HepG2 (cell line): ENCODE results near the gene SLC13A3. TPM values are rescaled to one million over a fixed set of nuclear protein-coding genes. Genes with fewer than 3 reads are reported as not detected.

Experiments used
- ARHGAP35 ChIP-seq: sonication (generic); formaldehyde crosslinking; IDR thresholded peaks from 2 replicates; pipeline ENCODE4 v1.9.0; 2022; ENCODE audit warnings: mild to moderate bottlenecking, inconsistent platforms, moderate library complexity, missing genetic modification reagents, borderline replicate concordance
- ARNT2 ChIP-seq: sonication (generic); formaldehyde crosslinking; IDR thresholded peaks from 2 replicates; pipeline ENCODE4 v1.8.0; 2022; ENCODE audit warnings: mild to moderate bottlenecking, low read depth, missing genetic modification reagents, moderate library complexity
- DMAP1 ChIP-seq: IDR thresholded peaks from 2 replicates; pipeline ENCODE4 v1.6.1; 2016
- HCFC1 ChIP-seq: fragments of 150-350 bp; IDR thresholded peaks from 2 replicates; pipeline ENCODE4 v1.6.1; 2014; ENCODE audit warnings: low read depth, low read length
- KMT2A ChIP-seq: sonication (generic); formaldehyde crosslinking; IDR thresholded peaks from 2 replicates; pipeline ENCODE4 v1.4.0; 2020; ENCODE audit warnings: missing genetic modification reagents
- MBD4 ChIP-seq: IDR thresholded peaks from 2 replicates; pipeline ENCODE4 v1.6.1; 2012; ENCODE audit warnings: low read length, inconsistent platforms, borderline replicate concordance
- MED13 ChIP-seq: sonication (generic); formaldehyde crosslinking; IDR thresholded peaks from 2 replicates; pipeline ENCODE4 v1.5.0; 2020; ENCODE audit warnings: missing genetic modification reagents
- NR3C1 ChIP-seq: sonication (generic); formaldehyde crosslinking; IDR thresholded peaks from 2 replicates; pipeline ENCODE4 v1.4.0; 2020; ENCODE audit warnings: missing genetic modification reagents
- PPARG ChIP-seq: conservative IDR thresholded peaks from 2 replicates; pipeline ENCODE4 v1.6.1; 2016; ENCODE audit warnings: missing biosample characterization, missing genetic modification reagents
- RELA ChIP-seq: sonication (generic); formaldehyde crosslinking; IDR thresholded peaks from 2 replicates; pipeline ENCODE4 v1.4.0; 2020; ENCODE audit warnings: missing genetic modification reagents
- SRSF4 ChIP-seq: fragments of 200-400 bp; formaldehyde crosslinking; IDR thresholded peaks from one replicate; pipeline ENCODE4 v1.6.1; 2018; ENCODE audit warnings: mild to moderate bottlenecking, low read depth, low read length, moderate library complexity; ENCODE audit not compliant: poor library complexity, severe bottlenecking
- TBX3 ChIP-seq: fragments of 450-650 bp; IDR thresholded peaks from 2 replicates; pipeline ENCODE4 v1.6.1; 2017; ENCODE audit warnings: antibody characterized with exemption, mild to moderate bottlenecking, inconsistent platforms, borderline replicate concordance
- TFE3 ChIP-seq: IDR thresholded peaks from 2 replicates; pipeline ENCODE4 v1.6.1; 2016
- TRAFD1 ChIP-seq: sonication (generic); formaldehyde crosslinking; IDR thresholded peaks from 2 replicates; pipeline ENCODE4 v1.5.1; 2020; ENCODE audit warnings: missing genetic modification reagents, mild to moderate bottlenecking, borderline replicate concordance
- YEATS2 ChIP-seq: sonication (generic); formaldehyde crosslinking; IDR thresholded peaks from 2 replicates; pipeline ENCODE4 v1.4.0; 2020; ENCODE audit warnings: missing genetic modification reagents, borderline replicate concordance
- ZC3H13 ChIP-seq: sonication (generic); formaldehyde crosslinking; IDR thresholded peaks from 2 replicates; pipeline ENCODE4 v1.8.1; 2023; ENCODE audit warnings: mild to moderate bottlenecking, missing genetic modification reagents, moderate library complexity
- ZFP36 ChIP-seq: fragments of 150-350 bp; IDR thresholded peaks from 2 replicates; pipeline ENCODE4 v1.6.1; 2018; ENCODE audit warnings: borderline replicate concordance, low read length, low read depth; ENCODE audit not compliant: partially characterized antibody
- ZNF276 ChIP-seq: sonication (generic); formaldehyde crosslinking; IDR thresholded peaks from 2 replicates; pipeline ENCODE4 v1.4.0; 2020; ENCODE audit warnings: mild to moderate bottlenecking, low read depth, missing genetic modification reagents
- ZNF296 ChIP-seq: sonication (generic); formaldehyde crosslinking; conservative IDR thresholded peaks from 2 replicates; pipeline ENCODE4 v1.5.0; 2020; ENCODE audit warnings: mild to moderate bottlenecking, missing genetic modification reagents
- ZNF709 ChIP-seq: sonication (generic); formaldehyde crosslinking; IDR thresholded peaks from 2 replicates; pipeline ENCODE4 v1.5.0; 2020; ENCODE audit warnings: mild to moderate bottlenecking, missing genetic modification reagents
- polyA plus RNA-seq, 8 experiments: library from polyadenylated mRNA; depleted of rRNA in 3 of 8; stranded (reverse) in 7 of 8; unstranded in 1 of 8; fragments of >200 nt; fragmentation: Illumina TruSeq in 4 of 8; extraction: Trizol in 4 of 8; gene quantifications; 2 replicates each; pipeline versions ENCODE4 v1.2.1 to v1.2.3, GENCODE V29; 2011 to 2016; ENCODE audit warnings: low read depth in 4 of 8, missing spikeins in 1 of 8, mixed read lengths in 1 of 8; ENCODE audit not compliant: insufficient read depth in 1 of 8
- total RNA-seq, 5 experiments: library from RNA; depleted of rRNA; stranded (reverse); fragments of >200 nt; fragmentation: Illumina TruSeq; extraction: Trizol; gene quantifications; 2 replicates each; pipeline ENCODE4 v1.2.3, GENCODE V29; 2016; ENCODE audit warnings: low read depth in 1 of 5
- TF ChIP-seq, protein P1 (sequence below): sonication (generic); formaldehyde crosslinking; IDR thresholded peaks from 2 replicates; pipeline ENCODE4 v1.4.0; 2020; ENCODE audit warnings: missing genetic modification reagents, borderline replicate concordance
- TF ChIP-seq, protein P2 (sequence below): sonication (generic); formaldehyde crosslinking; IDR thresholded peaks from 2 replicates; pipeline ENCODE4 v1.4.0; 2020; ENCODE audit warnings: missing genetic modification reagents

The SLC13A3 gene
- total and polyA plus RNA-seq, 2 of the 13 experiments (the other 11 are each of a cell fraction or from before 2014, with no cell fraction given) = 66.5 to 76.0 TPM

DNA sequence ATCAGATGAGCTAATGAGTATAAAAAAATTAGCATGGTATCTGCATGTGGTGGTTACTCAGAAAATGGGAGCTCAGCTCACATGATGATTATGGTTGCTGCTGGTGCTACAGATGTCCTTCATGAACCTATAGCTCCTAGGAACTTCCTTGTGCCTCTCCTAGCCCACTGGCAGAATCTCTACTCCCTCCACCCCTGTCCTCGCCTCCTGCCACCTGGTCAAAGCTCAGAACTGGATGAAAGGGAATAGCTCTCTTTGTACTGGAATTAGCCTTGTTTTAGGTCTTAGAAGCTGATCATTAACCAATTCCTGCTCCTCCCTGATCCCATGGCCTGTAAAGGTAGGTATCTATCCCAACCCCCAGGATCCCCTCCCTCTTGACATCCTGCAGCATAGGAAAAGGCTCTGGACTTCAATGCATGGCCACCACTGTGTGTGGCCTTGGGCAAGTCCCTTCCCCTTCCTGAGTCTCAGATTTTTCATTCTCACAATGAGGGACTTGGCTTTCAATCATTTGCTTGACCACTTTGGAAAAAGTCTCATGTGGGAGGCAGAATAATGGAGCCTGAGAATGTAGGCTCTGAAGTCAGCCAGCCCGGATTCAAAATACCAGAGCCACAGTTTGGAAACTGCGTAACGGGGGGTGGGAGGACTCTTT lies 43.9 kb downstream of the SLC13A3 start (continued):
- TF ChIP-seq, protein P1, sequence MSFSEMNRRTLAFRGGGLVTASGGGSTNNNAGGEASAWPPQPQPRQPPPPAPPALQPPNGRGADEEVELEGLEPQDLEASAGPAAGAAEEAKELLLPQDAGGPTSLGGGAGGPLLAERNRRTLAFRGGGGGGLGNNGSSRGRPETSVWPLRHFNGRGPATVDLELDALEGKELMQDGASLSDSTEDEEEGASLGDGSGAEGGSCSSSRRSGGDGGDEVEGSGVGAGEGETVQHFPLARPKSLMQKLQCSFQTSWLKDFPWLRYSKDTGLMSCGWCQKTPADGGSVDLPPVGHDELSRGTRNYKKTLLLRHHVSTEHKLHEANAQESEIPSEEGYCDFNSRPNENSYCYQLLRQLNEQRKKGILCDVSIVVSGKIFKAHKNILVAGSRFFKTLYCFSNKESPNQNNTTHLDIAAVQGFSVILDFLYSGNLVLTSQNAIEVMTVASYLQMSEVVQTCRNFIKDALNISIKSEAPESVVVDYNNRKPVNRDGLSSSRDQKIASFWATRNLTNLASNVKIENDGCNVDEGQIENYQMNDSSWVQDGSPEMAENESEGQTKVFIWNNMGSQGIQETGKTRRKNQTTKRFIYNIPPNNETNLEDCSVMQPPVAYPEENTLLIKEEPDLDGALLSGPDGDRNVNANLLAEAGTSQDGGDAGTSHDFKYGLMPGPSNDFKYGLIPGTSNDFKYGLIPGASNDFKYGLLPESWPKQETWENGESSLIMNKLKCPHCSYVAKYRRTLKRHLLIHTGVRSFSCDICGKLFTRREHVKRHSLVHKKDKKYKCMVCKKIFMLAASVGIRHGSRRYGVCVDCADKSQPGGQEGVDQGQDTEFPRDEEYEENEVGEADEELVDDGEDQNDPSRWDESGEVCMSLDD = no peak
- TF ChIP-seq SRSF4 (no peak), TRAFD1 (CRISPR knock-in tag) (0 out of 2 replicates have a peak, but pooled peaks have one; percentile 54), ZNF296 (CRISPR knock-in tag) (no peak), RELA (CRISPR knock-in tag) (no peak), TBX3 (peak; percentile 46; the same call in 1 of the 2 replicates), NR3C1 (CRISPR knock-in tag) (no peak), ZNF709 (CRISPR knock-in tag) (0 out of 2 replicates have a peak, but pooled peaks have one; percentile 53), ARHGAP35 (CRISPR knock-in tag) (no peak), HCFC1 (no peak), MBD4 (no peak), ARNT2 (CRISPR knock-in tag) (0 out of 2 replicates have a peak, but pooled peaks have one; percentile 48), PPARG (peak; percentile 91), YEATS2 (CRISPR knock-in tag) (peak; percentile 20; the same call in 1 of the 2 replicates), ZNF276 (CRISPR knock-in tag) (0 out of 2 replicates have a peak, but pooled peaks have one; percentile 59), ZFP36 (no peak), MED13 (no peak), DMAP1 (CRISPR knock-in tag) (peak; percentile 87), TFE3 (peak; percentile 87), KMT2A (CRISPR knock-in tag) (no peak), ZC3H13 (CRISPR knock-in tag) (peak; percentile 83)
- TF ChIP-seq, protein P2, sequence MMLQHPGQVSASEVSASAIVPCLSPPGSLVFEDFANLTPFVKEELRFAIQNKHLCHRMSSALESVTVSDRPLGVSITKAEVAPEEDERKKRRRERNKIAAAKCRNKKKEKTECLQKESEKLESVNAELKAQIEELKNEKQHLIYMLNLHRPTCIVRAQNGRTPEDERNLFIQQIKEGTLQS (CRISPR knock-in tag) = no peak
